Naive B cell (primary cell): ENCODE measurements around the gene CYP46A1. TPM values are rescaled to one million over a fixed set of nuclear protein-coding genes. Genes with fewer than 3 reads are reported as not detected.
"Not testable (repeated sequence)": the region's sequence is repeated elsewhere in the genome, so short reads cannot be mapped to it uniquely, and the experiment has no call there.

Experiments
- ATAC-seq, 2 donors: fragments of 150-1000 bp; cut with Tn5 transposase; 2 replicates each; pipeline ENCODE4 v1.10.0; 2021; ENCODE audit warnings: low read depth in 2 of 2, mild to moderate bottlenecking in 2 of 2, moderate library complexity in 2 of 2
- DNase-seq: peaks from one replicate; pipeline ENCODE4 v3.0.0; 2022
- H3K27ac Mint-ChIP-seq, 6 donors: one replicate each; pipeline ENCODE4 v1.8.0; 2020 to 2022; ENCODE audit warnings: mild to moderate bottlenecking in 6 of 6, mixed read lengths in 6 of 6, moderate library complexity in 5 of 6, inconsistent platforms in 2 of 6
- H3K27me3 Mint-ChIP-seq, 3 donors: one replicate each; pipeline ENCODE4 v1.8.0; 2021 to 2022; ENCODE audit warnings: mixed read lengths in 3 of 3, mild to moderate bottlenecking in 1 of 3
- H3K36me3 Mint-ChIP-seq, 2 donors: one replicate each; pipeline ENCODE4 v1.8.0; 2020 to 2022; ENCODE audit warnings: mixed read lengths in 2 of 2, inconsistent platforms in 1 of 2, mild to moderate bottlenecking in 1 of 2
- H3K4me1 Mint-ChIP-seq, 3 donors: one replicate each; pipeline ENCODE4 v1.8.0; 2020 to 2022; ENCODE audit warnings: mixed read lengths in 3 of 3, inconsistent platforms in 1 of 3, mild to moderate bottlenecking in 1 of 3, moderate library complexity in 1 of 3
- H3K4me3 Mint-ChIP-seq, 8 donors: one replicate each; pipeline ENCODE4 v1.8.0; 2020 to 2022; ENCODE audit warnings: mild to moderate bottlenecking in 8 of 8, mixed read lengths in 8 of 8, moderate library complexity in 8 of 8, inconsistent platforms in 2 of 8
- H3K9me3 Mint-ChIP-seq, 7 donors: one replicate each; pipeline ENCODE4 v1.8.0; 2020 to 2022; ENCODE audit warnings: mixed read lengths in 7 of 7, mild to moderate bottlenecking in 5 of 7, inconsistent platforms in 2 of 7, moderate library complexity in 1 of 7
- polyA plus RNA-seq, 6 donors: library from polyadenylated mRNA; unstranded; fragments of 300-500 nt; fragmentation: Illumina TruSeq; gene quantifications; one replicate each; pipeline ENCODE4 v1.2.3, GENCODE V29; 2021; ENCODE audit warnings: low read depth in 6 of 6

CYP46A1 gene
- not detected for polyA plus RNA-seq

DNA sequence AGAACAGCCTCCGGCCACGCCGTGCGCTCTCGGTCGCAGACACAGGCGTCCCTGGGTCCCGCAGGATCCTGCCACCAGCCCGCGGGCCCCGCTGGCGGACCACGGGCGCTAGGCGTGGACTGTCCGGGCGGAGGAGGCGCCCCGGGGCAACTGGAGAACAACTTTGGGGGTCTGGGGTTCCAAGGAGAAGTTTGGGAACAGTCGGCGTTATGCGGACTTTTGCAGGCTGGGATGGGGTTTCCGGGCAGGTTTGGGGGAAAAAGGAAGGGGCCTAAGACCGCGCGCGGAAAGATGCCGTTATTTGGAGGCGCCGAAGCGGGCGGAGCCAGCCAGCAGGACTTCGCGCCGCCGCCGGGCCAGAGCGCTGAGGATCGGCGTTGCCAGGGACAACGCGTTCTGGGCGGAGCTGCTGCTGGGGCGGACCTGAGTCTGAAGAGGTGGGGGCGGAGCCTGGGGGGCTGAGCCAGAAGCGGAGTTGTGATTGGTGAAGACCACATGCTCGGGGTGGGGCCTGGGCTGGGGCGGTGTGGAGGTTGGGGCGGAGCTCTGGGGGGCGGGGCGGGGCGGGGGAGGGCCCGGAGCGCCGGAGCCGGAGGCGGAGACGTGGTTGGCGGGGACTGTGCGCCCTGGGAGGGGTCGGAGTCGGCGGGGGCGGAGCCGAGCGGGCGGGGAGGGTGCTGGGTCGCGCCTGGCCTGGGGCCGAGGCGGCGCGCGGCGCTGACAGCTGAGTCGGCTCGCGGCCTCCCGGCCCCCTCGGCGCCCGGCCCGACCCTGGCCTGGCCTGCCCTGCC, at the start of gene CYP46A1:
Gene CYP46A1 (plus strand): TSS at position 680 of the 791 bp plus-strand sequence. CDS start 120 bp downstream, outside the sequence.
- DNase-seq, result peak; percentile 98
- H3K4me3 Mint-ChIP-seq, result peak within 1 kb of the TSS; percentile 82 to 97 (median 95)
- peaks cover 0 to 4% (median 2%) of the 10 kb centered on the region in 7 donors for H3K9me3 Mint-ChIP-seq
- peak within 1 kb of the TSS; percentile 43 to 95 (median 80) for H3K27ac Mint-ChIP-seq
- H3K4me1 Mint-ChIP-seq, result peaks cover 22 to 35% (median 34%) of the 10 kb centered on the region in 3 donors
- H3K27me3 Mint-ChIP-seq, result peaks cover 10 to 64% (median 41%) of the 10 kb centered on the region in 3 donors
- ATAC-seq, result peak; percentile 89 to 90
- H3K36me3 Mint-ChIP-seq, result no peaks in the 10 kb centered on the region

DNA sequence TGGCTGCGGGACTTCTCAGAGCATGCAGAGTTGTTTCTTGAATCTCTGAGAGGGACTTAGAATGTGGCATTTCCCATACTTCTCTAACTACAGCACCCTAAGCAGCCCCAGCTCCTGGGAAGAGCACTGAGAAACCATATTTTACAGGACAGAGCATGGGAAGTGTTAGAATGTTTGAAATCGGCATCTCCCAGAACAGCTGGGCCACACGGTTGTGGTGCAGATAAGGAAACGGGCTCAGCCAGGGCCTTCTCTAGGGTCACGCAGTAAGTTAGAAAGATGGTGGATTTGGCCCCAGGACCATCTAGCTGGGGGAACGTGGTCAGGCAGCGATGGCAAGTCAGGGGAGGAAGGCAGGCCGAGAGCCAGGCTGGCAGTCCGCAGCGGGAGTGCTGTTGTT, 49.7 kb upstream of the CYP46A1 start:
- peaks cover 4 to 16% (median 8%) of the 10 kb centered on the region in 3 donors for H3K4me1 Mint-ChIP-seq
- no peak for DNase-seq
- H3K9me3 Mint-ChIP-seq, result no peaks in the 10 kb centered on the region
- no peak overlapping the region for H3K27ac Mint-ChIP-seq
- H3K27me3 Mint-ChIP-seq, result peaks cover 0 to 25% (median 22%) of the 10 kb centered on the region in 3 donors
- ATAC-seq, result no peak
- no peak overlapping the region for H3K4me3 Mint-ChIP-seq
- H3K36me3 Mint-ChIP-seq, result no peaks in the 10 kb centered on the region

DNA sequence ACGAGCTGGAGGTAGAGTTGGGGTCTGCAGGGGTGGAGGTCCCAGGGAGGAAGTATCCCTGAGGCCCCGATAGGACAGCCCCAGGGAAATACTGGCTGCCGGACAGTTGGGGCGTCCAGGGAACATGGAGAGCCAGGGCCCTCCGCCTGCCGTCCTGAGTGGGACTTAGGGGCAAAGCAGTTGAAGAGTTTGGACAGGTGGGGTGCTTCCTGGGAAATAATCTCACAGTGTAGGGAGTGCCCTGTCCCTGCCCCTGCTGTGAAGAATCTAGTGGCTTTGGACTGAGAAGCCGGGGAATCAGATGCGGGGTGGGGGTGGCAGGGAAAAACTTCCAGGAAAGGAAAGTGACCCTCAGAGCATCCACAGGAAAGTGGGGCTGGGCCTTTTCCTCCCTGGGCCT, 49.0 kb upstream of the CYP46A1 start:
- Mint-ChIP-seq H3K27me3 (peaks cover 0 to 23% (median 22%) of the 10 kb centered on the region in 3 donors), H3K9me3 (no peaks in the 10 kb centered on the region), H3K4me3 (no peak overlapping the region), H3K36me3 (no peaks in the 10 kb centered on the region), H3K27ac (no peak overlapping the region), H3K4me1 (peaks cover 4 to 16% (median 8%) of the 10 kb centered on the region in 3 donors)
- ATAC-seq (no peak), DNase-seq (no peak)

DNA sequence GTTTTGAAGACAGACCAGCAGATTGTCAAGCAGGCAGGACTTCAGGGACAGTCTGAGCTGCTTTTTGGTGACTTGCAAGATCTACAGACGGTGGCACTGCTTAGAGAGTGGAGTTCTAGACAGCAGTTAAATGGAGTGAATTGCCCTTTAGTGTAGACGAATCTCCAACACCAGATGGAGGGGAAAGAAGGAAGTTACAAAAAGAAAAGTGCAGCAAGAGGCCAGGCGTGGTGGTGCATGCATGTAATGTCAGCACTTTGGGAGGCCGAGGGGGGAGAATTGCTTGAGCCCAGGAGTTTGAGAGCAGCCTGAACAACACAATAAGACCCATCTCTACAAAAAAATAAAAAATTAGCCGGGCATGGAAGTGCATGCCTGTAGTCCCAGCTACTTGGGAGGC, 47.6 kb upstream of the CYP46A1 start:
- Mint-ChIP-seq H3K27ac (no peak overlapping the region), H3K4me3 (peak overlapping the region in 2 of 8 donors; percentile 52 to 71), H3K36me3 (no peaks in the 10 kb centered on the region), H3K4me1 (peaks cover 4 to 16% (median 8%) of the 10 kb centered on the region in 3 donors), H3K27me3 (peaks cover 0 to 22% (median 16%) of the 10 kb centered on the region in 3 donors), H3K9me3 (no peaks in the 10 kb centered on the region)
- DNase-seq (no peak), ATAC-seq (no peak)

DNA sequence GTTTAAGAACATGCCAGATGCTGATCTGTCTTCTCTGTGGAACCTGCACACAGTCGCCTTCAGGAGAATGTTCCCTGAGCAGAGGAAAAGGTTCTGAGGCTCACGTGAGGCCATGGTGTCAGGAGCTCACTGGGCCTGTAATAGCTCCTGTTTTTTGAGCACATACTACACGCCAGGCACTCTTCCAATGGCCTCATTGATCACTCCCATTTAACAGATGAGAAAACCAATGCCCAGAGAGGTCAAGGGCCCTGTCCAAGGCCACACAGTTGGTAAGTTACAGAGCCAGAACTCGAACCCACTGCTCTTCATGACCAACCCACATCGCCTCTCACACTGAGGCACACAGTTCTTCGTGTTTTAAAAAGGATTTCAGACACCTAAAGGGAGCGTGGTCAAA, 46.5 kb upstream of the CYP46A1 start:
- H3K4me3 Mint-ChIP-seq, result no peak overlapping the region
- H3K4me1 Mint-ChIP-seq, result peaks cover 4 to 16% (median 7%) of the 10 kb centered on the region in 3 donors
- ATAC-seq (no peak), DNase-seq (no peak)
- H3K27me3 Mint-ChIP-seq, result peaks cover 0 to 26% (median 16%) of the 10 kb centered on the region in 3 donors
- peak overlapping the region in 1 of 6 donors; percentile 27 for H3K27ac Mint-ChIP-seq
- H3K9me3 Mint-ChIP-seq, result peaks cover 0 to 2% (median 0%) of the 10 kb centered on the region in 7 donors
- no peaks in the 10 kb centered on the region for H3K36me3 Mint-ChIP-seq

DNA sequence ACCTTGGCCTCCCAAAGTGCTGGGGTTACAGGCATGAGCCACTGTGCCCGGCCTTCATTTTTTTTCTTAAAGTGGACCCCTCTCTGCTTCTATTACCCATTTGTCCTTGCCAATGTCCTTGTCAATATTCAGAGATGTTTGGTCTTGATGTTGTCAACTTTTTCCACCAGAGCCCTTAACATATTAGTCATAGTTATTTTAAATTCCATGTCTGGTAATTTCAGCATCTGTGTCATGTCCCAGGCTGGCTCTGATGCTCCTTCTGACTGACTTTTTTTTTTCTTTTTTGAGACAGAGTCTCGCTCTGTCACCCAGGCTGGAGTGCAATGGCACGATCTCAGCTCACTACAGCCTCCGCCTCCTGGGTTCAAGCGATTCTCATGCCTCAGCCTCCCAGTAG, 41.3 kb upstream of the CYP46A1 start:
- peak overlapping the region in 1 of 8 donors; percentile 42 for H3K4me3 Mint-ChIP-seq
- H3K4me1 Mint-ChIP-seq, H3K27ac Mint-ChIP-seq, ATAC-seq, H3K36me3 Mint-ChIP-seq, H3K9me3 Mint-ChIP-seq, DNase-seq: not testable (repeated sequence)
- H3K27me3 Mint-ChIP-seq, result peaks cover 9 to 48% (median 33%) of the 10 kb centered on the region in 3 donors

DNA sequence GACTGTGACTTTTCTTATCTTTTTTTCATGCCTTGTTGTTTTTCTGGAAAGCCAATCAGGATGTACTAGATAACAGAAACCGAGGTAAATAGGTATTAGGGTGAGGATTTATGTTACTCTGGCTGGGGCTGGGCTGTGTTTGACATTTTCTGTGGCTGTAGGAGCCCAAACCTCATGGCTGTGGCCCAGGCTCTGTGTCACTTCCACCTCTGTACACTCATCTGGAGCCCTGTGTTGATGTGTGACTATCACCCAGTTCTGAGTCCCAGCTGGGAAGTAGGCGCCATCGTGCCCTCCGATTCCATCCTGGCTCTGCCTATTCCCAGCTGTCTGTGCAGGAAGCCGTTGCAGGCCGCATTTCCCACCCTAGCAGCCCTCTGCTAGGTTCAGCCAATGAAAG, 40.8 kb upstream of the CYP46A1 start:
- Mint-ChIP-seq H3K27me3 (peaks cover 12 to 54% (median 39%) of the 10 kb centered on the region in 3 donors), H3K9me3 (peaks cover 0 to 2% (median 0%) of the 10 kb centered on the region in 7 donors), H3K27ac (no peak overlapping the region), H3K4me3 (no peak overlapping the region), H3K4me1 (peaks cover 0 to 5% (median 4%) of the 10 kb centered on the region in 3 donors), H3K36me3 (no peaks in the 10 kb centered on the region)
- DNase-seq, result no peak
- no peak for ATAC-seq

DNA sequence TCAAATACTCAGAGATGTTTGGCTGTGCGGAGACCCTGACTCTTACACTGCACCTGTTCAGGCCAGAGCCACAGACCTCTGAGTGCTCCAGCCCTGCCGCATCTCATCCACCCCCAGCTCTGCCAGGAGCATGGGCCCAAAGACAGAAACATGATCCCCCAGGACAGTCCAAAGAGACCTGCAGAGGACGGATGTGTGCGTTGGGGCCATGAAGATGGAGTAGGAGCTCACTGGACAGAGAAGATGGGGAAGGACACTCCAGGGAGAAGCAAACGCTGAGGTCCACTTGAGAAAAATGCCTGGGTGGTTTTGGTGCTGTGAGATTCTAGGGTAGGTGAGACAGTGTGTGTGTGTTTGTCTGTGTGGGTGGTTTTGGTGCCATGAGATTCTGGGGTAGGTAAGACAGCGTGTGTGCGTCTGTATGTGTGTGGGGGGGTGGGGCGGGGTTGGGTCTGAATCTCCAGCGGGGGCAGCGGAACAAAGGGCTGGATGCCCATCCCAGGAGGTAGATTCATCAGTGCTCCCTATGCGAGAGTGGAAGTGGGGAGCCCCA, 40.0 kb upstream of the CYP46A1 start:
- ATAC-seq (no peak), DNase-seq (no peak)
- Mint-ChIP-seq H3K4me3 (peak overlapping the region in 6 of 8 donors; percentile 8 to 80 (median 41)), H3K4me1 (peaks cover 0 to 5% (median 4%) of the 10 kb centered on the region in 3 donors), H3K27ac (peak overlapping the region in 1 of 6 donors; percentile 20), H3K27me3 (peaks cover 19 to 59% (median 44%) of the 10 kb centered on the region in 3 donors), H3K36me3 (no peaks in the 10 kb centered on the region), H3K9me3 (peaks cover 0 to 2% (median 0%) of the 10 kb centered on the region in 7 donors)

DNA sequence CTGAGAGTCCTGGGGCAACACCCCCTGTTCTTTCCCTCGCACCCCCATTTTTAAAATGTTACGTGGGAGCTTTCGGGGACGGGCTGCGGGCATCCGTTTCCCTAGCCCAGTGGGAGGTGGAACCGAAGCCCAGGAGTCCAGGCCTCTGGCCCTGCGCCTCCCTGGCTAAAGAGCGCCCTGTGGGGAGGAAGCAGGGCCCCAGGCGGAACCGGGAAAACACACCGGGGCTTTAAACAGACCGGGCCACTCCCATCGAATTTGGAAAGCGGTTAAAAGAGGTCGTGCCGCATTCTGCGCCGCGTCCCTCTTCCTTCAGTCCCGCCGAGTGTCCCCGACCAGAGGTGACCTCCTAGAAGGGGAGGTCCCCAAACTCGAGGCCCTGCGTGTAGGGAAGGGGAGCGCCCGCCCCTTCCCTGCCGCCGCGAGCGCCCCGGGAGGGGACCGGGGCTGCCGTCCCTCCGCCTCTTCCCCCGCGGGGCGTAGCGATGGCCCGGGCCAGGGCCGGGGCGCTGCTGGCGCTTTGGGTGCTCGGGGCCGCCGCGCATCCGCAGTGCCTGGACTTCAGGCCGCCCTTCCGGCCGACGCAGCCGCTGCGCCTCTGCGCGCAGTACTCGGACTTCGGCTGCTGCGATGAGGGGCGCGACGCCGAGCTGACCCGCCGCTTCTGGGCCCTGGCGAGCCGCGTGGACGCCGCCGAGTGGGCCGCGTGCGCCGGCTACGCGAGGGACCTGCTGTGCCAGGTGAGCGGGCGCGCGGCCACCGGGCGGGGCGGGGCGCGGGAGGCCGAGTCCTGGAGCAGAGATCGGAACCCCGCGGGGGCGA, 39.2 kb upstream of the CYP46A1 start, which contains the start of gene HHIPL1:
Gene HHIPL1 (plus strand): TSS at position 407 of the 822 bp plus-strand sequence. CDS start 79 bp downstream, at position 486.
- H3K9me3 Mint-ChIP-seq, result peaks cover 0 to 2% (median 0%) of the 10 kb centered on the region in 7 donors
- DNase-seq (no peak), ATAC-seq (no peak)
- H3K27ac Mint-ChIP-seq, result peak within 1 kb of the TSS in 1 of 6 donors; percentile 88
- peaks cover 0 to 5% (median 4%) of the 10 kb centered on the region in 3 donors for H3K4me1 Mint-ChIP-seq
- H3K4me3 Mint-ChIP-seq, result peak within 1 kb of the TSS in 6 of 8 donors; percentile 8 to 80 (median 46)
- H3K36me3 Mint-ChIP-seq, result no peaks in the 10 kb centered on the region
- peaks cover 23 to 64% (median 44%) of the 10 kb centered on the region in 3 donors for H3K27me3 Mint-ChIP-seq

DNA sequence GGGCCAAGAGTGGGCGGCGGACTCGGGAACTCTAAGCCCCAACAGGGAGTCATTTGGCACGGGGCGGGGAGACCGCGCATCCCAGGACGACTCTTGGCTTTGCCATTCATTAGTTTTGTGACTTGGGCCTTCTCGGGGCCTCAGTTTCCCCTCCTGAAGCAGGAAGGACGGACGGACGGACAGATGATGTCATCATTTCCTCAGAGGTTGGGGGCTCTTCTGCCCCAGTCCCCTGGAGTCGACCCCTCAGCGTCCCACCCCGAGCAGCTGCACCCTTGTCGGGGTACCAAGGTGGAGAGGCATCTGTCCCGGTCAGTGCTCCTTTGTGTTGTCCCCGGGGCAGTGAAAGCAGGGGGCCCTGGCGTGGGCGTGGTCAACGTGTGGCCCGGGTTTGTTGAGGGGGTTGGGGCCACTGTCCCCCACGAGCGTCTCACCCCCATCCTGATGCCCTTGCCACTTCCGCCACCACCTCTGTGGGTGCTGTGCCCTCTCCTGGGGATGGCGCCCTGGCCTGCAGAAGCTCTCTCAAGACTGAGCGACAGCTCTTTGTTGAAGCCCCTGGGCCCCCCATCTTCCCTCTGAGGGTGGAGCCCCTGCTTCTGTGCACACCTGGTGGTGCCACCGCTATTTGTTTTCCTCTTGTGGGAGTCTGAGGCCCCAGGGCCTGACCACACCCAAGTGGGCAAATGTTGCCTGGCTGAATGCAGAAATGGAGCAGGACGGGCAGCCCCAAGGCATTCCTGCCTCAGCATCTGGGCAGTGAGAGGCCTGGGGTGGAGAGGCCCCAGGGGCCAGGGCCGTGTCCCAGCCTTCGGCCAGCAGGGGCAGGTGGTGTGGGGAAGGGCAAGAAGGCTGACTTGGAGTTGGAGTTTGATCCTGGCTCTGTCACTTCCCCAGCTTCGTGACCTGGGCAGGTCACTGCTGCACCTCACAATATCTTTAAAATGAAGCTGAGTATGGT, 38.3 kb upstream of the CYP46A1 start:
- DNase-seq (no peak), ATAC-seq (no peak)
- peak overlapping the region in 1 of 6 donors; percentile 88 for H3K27ac Mint-ChIP-seq
- H3K9me3 Mint-ChIP-seq, result peaks cover 0 to 2% (median 0%) of the 10 kb centered on the region in 7 donors
- H3K27me3 Mint-ChIP-seq, result peaks cover 26 to 67% (median 50%) of the 10 kb centered on the region in 3 donors
- no peaks in the 10 kb centered on the region for H3K36me3 Mint-ChIP-seq
- H3K4me3 Mint-ChIP-seq, result peak overlapping the region in 4 of 8 donors; percentile 12 to 53 (median 36)
- peaks cover 0 to 5% (median 4%) of the 10 kb centered on the region in 3 donors for H3K4me1 Mint-ChIP-seq

DNA sequence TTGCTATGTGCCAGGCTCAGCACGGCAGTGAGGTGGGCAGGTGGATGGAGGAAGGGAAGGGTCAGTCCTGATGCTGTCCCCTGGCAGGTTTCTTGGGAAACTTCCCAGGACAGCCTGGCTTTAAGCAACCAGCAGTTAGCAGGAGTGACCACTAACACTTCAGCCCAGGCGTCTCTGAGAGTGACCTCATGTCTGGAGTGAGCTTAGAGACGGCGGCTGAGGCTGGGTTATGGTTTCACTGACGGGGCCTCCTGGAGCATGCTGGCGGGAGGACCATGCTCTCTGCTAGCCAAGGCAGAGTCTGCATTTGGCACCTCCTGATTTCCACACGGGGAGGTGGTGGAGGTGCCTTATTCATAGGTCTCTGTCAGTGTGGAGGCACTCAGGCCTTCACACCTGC, 36.7 kb upstream of the CYP46A1 start:
- peaks cover 0 to 9% (median 5%) of the 10 kb centered on the region in 3 donors for H3K4me1 Mint-ChIP-seq
- H3K27ac Mint-ChIP-seq, result no peak overlapping the region
- peaks cover 0 to 6% (median 0%) of the 10 kb centered on the region in 7 donors for H3K9me3 Mint-ChIP-seq
- no peaks in the 10 kb centered on the region for H3K36me3 Mint-ChIP-seq
- DNase-seq (no peak), ATAC-seq (no peak)
- peaks cover 36 to 71% (median 61%) of the 10 kb centered on the region in 3 donors for H3K27me3 Mint-ChIP-seq
- H3K4me3 Mint-ChIP-seq, result no peak overlapping the region
